ENCODE measurements around the gene MAP3K4.
"Not testable (repeated sequence)": the region's sequence is repeated elsewhere in the genome, so short reads cannot be mapped to it uniquely, and the experiment has no call there.

MAP3K4 gene

GRCh38 chr6:161094955-161095354 lies 103.4 kb downstream of the MAP3K4 start:
- no peak for DNase-seq

- no peak for DNase-seq
These were observed 104.3 kb downstream of the MAP3K4 start for GRCh38 chr6:161095916-161096315.

- DNase-seq: no peak
These were observed 108.5 kb downstream of the MAP3K4 start for GRCh38 chr6:161100072-161100471.

- no peak for DNase-seq
These were observed 109.9 kb downstream of the MAP3K4 start for GRCh38 chr6:161101517-161101916.

- no peak for DNase-seq
These were observed 111.9 kb downstream of the MAP3K4 start for GRCh38 chr6:161103475-161103874.

GRCh38 chr6:161104966-161105365 lies 113.4 kb downstream of the MAP3K4 start:
- no peak for DNase-seq

GRCh38 chr6:161105408-161105807 lies 113.8 kb downstream of the MAP3K4 start:
- DNase-seq: no peak

GRCh38 chr6:161107779-161108730 lies 116.5 kb downstream of the MAP3K4 start:
- DNase-seq: no peak

- no peak for DNase-seq
These were observed 117.3 kb downstream of the MAP3K4 start for GRCh38 chr6:161108916-161109315.

- no peak for DNase-seq
These were observed 117.8 kb downstream of the MAP3K4 start for GRCh38 chr6:161109366-161109765.

- DNase-seq: no peak
These were observed 118.6 kb downstream of the MAP3K4 start for GRCh38 chr6:161110028-161110779.

GRCh38 chr6:161111261-161111660 lies 119.7 kb downstream of the MAP3K4 start:
- peak; percentile 44 for DNase-seq

GRCh38 chr6:161115468-161115867 lies 123.9 kb downstream of the MAP3K4 start:
- DNase-seq: peak; percentile 8

- no peak for DNase-seq
These were observed 125.0 kb downstream of the MAP3K4 start for GRCh38 chr6:161116554-161116953.

- no peak for DNase-seq
These were observed 125.7 kb downstream of the MAP3K4 start for GRCh38 chr6:161117308-161117707.

- no peak for DNase-seq
These were observed 126.4 kb downstream of the MAP3K4 start for GRCh38 chr6:161117942-161118341.

GRCh38 chr6:161123319-161123718 lies 131.8 kb downstream of the MAP3K4 start:
- not testable (repeated sequence) for DNase-seq

- DNase-seq: no peak
These were observed 134.0 kb downstream of the MAP3K4 start for GRCh38 chr6:161125591-161125990.

- no peak for DNase-seq
These were observed 135.6 kb downstream of the MAP3K4 start for GRCh38 chr6:161127071-161127740.

- no peak for DNase-seq
These were observed 136.7 kb downstream of the MAP3K4 start for GRCh38 chr6:161128230-161128629.

- DNase-seq: peak; percentile 24
These were observed 137.2 kb downstream of the MAP3K4 start for GRCh38 chr6:161128680-161129196.

GRCh38 chr6:161130541-161130940 lies 139.0 kb downstream of the MAP3K4 start:
- no peak for DNase-seq

Measured in activated CD4-positive, alpha-beta T cell treated with anti-CD3 and anti-CD28 coated beads, Interleukin-2, Interleukin-6, amounts not matched to agents 100 ng/mL and 50 ng/mL, durations not matched to agents 16 hours and 8 hours (primary cell).